ENCODE results near the gene ZIC5.

Gene ZIC5

DNA sequence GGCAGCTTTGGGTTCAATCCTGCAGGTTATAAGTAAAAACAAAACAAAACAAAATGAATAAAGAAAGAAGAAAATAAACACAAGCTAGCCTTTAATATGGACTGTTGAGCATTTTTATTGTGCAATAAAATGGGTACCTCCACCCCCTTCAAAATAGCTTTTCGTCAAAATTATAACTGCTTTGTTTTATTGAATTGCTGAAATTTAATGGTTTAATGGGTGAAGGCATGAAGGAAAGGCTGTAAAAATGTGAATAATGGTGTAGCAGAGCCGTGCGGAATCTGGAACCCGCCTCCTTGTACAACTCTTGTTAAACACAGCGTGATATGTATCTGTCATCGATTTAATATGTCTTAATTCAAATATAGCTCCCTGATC is 2.2 kb upstream of the ZIC5 start:
- TF ChIP-seq, protein P1, sequence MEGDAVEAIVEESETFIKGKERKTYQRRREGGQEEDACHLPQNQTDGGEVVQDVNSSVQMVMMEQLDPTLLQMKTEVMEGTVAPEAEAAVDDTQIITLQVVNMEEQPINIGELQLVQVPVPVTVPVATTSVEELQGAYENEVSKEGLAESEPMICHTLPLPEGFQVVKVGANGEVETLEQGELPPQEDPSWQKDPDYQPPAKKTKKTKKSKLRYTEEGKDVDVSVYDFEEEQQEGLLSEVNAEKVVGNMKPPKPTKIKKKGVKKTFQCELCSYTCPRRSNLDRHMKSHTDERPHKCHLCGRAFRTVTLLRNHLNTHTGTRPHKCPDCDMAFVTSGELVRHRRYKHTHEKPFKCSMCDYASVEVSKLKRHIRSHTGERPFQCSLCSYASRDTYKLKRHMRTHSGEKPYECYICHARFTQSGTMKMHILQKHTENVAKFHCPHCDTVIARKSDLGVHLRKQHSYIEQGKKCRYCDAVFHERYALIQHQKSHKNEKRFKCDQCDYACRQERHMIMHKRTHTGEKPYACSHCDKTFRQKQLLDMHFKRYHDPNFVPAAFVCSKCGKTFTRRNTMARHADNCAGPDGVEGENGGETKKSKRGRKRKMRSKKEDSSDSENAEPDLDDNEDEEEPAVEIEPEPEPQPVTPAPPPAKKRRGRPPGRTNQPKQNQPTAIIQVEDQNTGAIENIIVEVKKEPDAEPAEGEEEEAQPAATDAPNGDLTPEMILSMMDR (IDR thresholded peaks at IDR 0.05; ENCODE audit: insufficient read depth, low read depth, low read length, missing control alignments): no peak
- H3K4me3 ChIP-seq (ENCODE audit: low read depth, low read length): no peak overlapping the region

DNA sequence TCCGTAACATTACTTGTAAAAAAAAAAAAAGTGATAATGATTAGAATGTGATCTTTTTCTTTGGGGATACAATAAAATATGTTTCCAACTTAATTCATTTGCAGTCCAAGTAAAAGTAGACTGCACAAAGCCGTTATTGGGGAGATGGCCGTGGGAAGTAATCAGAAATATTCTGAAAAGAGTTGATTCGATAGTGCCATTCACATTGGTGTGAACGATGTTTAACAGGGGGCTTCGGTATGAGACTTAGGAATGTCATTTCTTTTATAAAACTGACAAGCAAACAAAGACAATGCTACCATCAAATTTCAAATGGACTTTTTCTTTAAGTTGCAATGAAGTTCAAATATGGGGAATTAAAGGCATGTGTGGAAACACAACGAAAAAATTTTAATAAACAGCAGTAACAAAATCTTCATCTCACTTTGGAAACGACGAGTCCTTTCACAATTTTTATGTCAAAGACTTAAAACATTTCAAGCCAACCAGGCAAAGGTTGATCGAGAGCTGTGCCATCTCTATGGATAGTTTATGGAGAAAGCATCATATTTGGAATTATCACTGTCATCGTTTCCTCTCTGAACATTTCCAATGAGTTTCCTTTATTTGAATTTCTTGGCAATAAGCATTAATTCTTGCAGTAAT is 1.7 kb upstream of the ZIC5 start:
- no peak for DNase-seq (ENCODE audit: low read depth)
- no peak overlapping the region for H3K4me3 ChIP-seq (ENCODE audit: low read depth, low read length)
- TF ChIP-seq, protein P1 (IDR thresholded peaks at IDR 0.05; ENCODE audit: insufficient read depth, low read depth, low read length, missing control alignments): no peak

More for the DNA sequence above, 2.2 kb upstream of the ZIC5 start:
- DNase-seq (ENCODE audit: low read depth): no peak

DNA sequence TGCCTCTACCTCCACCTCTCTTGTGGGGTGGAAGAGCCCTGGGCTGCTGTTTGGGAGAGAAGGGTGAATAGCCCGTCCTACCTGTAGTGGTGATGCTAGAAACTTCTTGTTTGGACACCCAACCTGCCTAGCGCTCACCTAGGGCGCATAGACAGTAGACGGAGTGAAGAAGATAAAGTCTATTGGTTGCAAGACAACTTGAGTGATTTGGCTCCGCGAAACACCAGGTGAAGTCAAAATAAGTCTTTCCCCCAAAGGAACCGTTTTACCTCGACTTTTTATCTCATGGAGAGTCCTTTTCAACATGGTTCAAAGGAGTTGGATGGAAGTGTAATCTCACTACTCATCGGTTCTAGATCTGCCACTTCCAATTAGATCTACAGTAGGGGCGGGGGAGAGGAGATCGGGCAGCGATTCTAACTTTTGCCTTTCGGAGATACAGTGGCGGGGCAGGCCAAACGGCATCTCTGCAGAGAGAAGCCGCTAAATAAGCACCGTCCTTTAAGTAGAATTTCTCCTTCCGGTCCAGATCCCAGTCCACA is 694 bp upstream of the ZIC5 start:
- TF ChIP-seq, protein P1 (IDR thresholded peaks at IDR 0.05; ENCODE audit: insufficient read depth, low read depth, low read length, missing control alignments): no peak

DNA sequence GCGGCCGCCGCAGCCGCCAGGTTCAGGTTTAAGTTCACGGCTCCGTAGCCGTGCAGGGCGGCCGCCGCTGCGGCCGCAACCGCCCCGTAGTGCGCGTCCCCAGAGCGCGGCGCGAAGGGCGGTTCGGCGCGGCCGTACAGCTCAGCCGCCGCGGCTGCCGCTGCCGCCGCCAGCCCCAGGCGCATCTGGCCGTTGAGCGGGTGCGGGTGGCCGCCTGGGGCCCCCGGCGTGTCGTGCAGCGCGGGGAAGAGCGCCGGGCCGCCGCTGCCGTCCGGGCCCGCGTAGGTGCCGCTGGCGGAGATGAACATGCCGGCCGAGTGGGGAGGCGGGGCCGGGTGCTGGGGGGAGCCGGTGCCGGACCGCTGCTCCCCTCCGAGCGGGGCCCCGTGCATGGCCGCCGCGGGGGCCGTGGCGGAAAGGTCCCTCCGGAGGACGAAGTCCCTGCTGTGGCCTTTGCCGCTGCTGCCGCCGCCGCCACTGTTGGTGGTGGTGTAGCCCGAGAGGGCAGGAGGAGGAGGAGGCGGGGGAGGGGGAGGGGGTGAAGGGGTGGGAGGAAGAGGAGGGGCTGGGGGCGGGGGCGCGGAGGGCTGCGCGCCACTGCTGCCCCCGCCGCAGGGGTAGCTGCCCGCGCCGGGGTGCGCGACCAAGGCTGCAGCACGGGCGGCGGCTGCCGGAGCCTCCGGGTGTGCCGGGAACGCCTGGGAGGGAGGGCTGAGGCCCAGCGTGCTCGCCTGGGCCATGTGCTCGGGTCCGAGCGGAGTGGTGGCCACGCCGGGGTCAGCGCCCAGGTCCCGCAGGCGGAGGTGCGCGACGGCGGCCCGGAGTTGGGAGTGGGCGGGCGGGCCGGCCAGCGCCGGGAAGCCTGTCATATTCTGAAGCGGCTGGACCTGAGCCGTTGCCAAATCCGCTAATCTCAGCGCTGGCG is 654 bp downstream of the ZIC5 start:
- TF ChIP-seq, protein P1 (IDR thresholded peaks at IDR 0.05; ENCODE audit: insufficient read depth, low read depth, low read length, missing control alignments): no peak
- no peak for DNase-seq (ENCODE audit: low read depth)
- no peak overlapping the region for H3K4me3 ChIP-seq (ENCODE audit: low read depth, low read length)

More for the DNA sequence above, 694 bp upstream of the ZIC5 start:
- DNase-seq (ENCODE audit: low read depth): no peak
- no peak overlapping the region for H3K4me3 ChIP-seq (ENCODE audit: low read depth, low read length)

DNA sequence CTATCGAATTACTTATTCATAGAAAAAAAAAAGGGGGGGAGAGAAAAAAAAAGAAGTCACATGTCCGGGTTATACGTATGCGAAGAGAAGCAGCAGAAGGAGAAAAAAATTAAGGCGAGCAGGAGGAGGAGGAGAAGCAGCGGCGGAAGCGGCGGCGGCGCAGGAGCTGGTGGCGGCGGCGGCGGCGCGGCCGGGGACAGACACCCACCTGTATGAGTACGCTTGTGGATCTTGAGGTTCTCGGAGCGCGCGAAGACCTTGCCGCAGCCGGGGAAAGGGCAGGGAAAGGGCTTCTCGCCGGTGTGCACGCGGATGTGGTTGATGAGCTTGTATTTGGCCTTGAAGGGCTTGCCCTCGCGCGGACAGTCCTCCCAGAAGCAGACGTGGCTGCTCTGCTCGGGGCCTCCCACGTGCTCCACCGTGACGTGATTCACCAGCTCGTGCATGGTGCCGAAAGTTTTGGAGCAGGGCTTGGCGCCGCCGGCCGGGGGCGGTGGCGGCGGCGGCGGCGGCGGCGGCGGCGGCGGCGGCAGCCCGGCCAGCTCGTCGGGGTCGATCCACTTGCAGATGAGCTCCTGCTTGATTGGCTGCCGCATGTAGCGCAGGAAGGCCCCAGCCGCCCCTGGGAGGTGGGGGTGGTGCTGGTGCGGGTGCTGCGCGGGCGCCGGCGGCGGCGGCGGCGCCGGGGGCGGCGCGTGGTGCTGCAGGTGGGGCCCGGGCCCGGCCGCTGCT is 1.5 kb downstream of the ZIC5 start:
- DNase-seq (ENCODE audit: low read depth): peak; percentile 23
- TF ChIP-seq, protein P1 (IDR thresholded peaks at IDR 0.05; ENCODE audit: insufficient read depth, low read depth, low read length, missing control alignments): no peak
- H3K4me3 ChIP-seq (ENCODE audit: low read depth, low read length): no peak overlapping the region; the same call in 1 of the 2 replicates

DNA sequence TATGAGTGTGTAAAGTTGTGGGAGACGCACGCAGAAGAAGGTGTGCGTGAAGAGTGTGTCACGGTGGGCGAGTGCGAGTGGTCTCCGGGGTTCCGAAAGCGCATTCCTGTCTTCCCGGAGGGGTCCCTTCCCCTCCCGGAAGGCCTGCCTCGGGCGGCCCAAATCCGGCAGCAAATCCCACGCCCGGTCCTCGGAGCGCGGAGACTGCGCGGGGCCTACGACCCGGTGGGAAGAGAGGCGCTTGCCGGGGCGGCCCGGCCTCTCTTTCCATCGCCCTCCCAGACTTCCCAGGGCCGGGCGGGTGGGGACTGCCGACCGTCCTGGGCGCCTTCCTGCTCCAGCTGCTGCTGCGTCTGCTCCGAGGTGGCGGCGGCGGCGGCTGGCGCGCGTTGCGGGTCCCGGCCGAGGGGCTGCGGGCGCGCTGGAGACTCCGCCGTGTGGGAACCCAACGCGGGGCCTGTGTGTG is 2.1 kb downstream of the ZIC5 start:
- H3K4me3 ChIP-seq (ENCODE audit: low read depth, low read length): no peak overlapping the region
- no peak for DNase-seq (ENCODE audit: low read depth)
- TF ChIP-seq, protein P1 (IDR thresholded peaks at IDR 0.05; ENCODE audit: insufficient read depth, low read depth, low read length, missing control alignments): no peak
